Left renal pelvis (tissue), 4 donors: ENCODE data around the gene GRID1. TPM values are rescaled to one million over a fixed set of nuclear protein-coding genes. Genes with fewer than 3 reads are reported as not detected.

Experiments used
- DNase-seq, 4 donors: peaks; one replicate each; pipeline ENCODE4 v3.0.0-alpha.2; 2013; ENCODE audit warnings: low read depth in 4 of 4, low spot score in 3 of 4
- polyA plus RNA-seq, 4 donors: library from polyadenylated mRNA; unstranded; fragments of 120-200 nt; gene quantifications; one replicate each; pipeline ENCODE4 v1.2.1, GENCODE V29; 2013; ENCODE audit not compliant: insufficient read length in 4 of 4

Gene GRID1
- polyA plus RNA-seq, 4 donors, result 1.6 to 5.4 (median 1.9) TPM

GRCh38 chr10:86030312-86030711, 336.3 kb downstream of the GRID1 start:
- DNase-seq, result no peak

GRCh38 chr10:86027346-86027745, 339.2 kb downstream of the GRID1 start:
- DNase-seq, result no peak

GRCh38 chr10:86025509-86025908, 341.1 kb downstream of the GRID1 start:
- DNase-seq, result no peak

- no peak for DNase-seq
These were observed 342.1 kb downstream of the GRID1 start for GRCh38 chr10:86024281-86025041.

GRCh38 chr10:86023931-86024280, 342.7 kb downstream of the GRID1 start:
- DNase-seq, result no peak

GRCh38 chr10:86023336-86023735, 343.3 kb downstream of the GRID1 start:
- DNase-seq, result no peak

GRCh38 chr10:86022906-86023305, 343.7 kb downstream of the GRID1 start:
- no peak for DNase-seq

- DNase-seq, result no peak
These were observed 346.5 kb downstream of the GRID1 start for GRCh38 chr10:86020134-86020533.

GRCh38 chr10:86019141-86019540, 347.5 kb downstream of the GRID1 start:
- no peak for DNase-seq

- DNase-seq, result no peak
These were observed 347.9 kb downstream of the GRID1 start for GRCh38 chr10:86018735-86019058.

- DNase-seq, result no peak
These were observed 348.5 kb downstream of the GRID1 start for GRCh38 chr10:86017841-86018734.

- DNase-seq, result no peak
These were observed 353.0 kb downstream of the GRID1 start for GRCh38 chr10:86013568-86013967.

- no peak for DNase-seq
These were observed 359.4 kb downstream of the GRID1 start for GRCh38 chr10:86007171-86007570.

GRCh38 chr10:86004337-86004736, 362.3 kb downstream of the GRID1 start:
- DNase-seq, result no peak

- DNase-seq, result no peak
These were observed 363.4 kb downstream of the GRID1 start for GRCh38 chr10:86003201-86003621.

- DNase-seq, result no peak
These were observed 365.1 kb downstream of the GRID1 start for GRCh38 chr10:86001521-86001920.

GRCh38 chr10:85997544-85997943, 369.1 kb downstream of the GRID1 start:
- no peak for DNase-seq

- peak in 1 of 4 donors; percentile 3 for DNase-seq
These were observed 370.8 kb downstream of the GRID1 start for GRCh38 chr10:85995791-85996190.

GRCh38 chr10:85993840-85994507, 372.6 kb downstream of the GRID1 start:
- DNase-seq, result no peak

GRCh38 chr10:85993140-85993539, 373.5 kb downstream of the GRID1 start:
- no peak for DNase-seq

GRCh38 chr10:85992324-85992723, 374.3 kb downstream of the GRID1 start:
- DNase-seq, result no peak
